Hematopoietic multipotent progenitor cell treated with erythropoietin and hydrocortisone succinate and interleukin-3 and kit ligand, for 15 days (in vitro differentiated cells): ENCODE results near the gene SPEF1.
A peak's percentile ranks its signal among the peaks of the same experiment; 100 is the strongest.

Experiments
- DNase-seq: peaks from one replicate; pipeline ENCODE4 v3.0.0-alpha.2; 2015; ENCODE audit warnings: low spot score

The SPEF1 gene

GRCh38 chr20:3766422-3767109 lies 14.7 kb downstream of the SPEF1 start:
- no peak for DNase-seq

- DNase-seq = no peak
Observed at GRCh38 chr20:3765171-3765882, 15.9 kb downstream of the SPEF1 start.

GRCh38 chr20:3764659-3765058 lies 16.6 kb downstream of the SPEF1 start:
- no peak for DNase-seq

- no peak for DNase-seq
Observed at GRCh38 chr20:3763671-3764601, 17.3 kb downstream of the SPEF1 start.

- no peak for DNase-seq
Observed at GRCh38 chr20:3760655-3761348, 20.4 kb downstream of the SPEF1 start.

GRCh38 chr20:3759884-3760283 lies 21.4 kb downstream of the SPEF1 start:
- DNase-seq = no peak

GRCh38 chr20:3759316-3759823 lies 21.9 kb downstream of the SPEF1 start:
- no peak for DNase-seq

- DNase-seq = no peak
Observed at GRCh38 chr20:3758566-3758965, 22.7 kb downstream of the SPEF1 start.

GRCh38 chr20:3757268-3757667 lies 24.0 kb downstream of the SPEF1 start:
- no peak for DNase-seq

GRCh38 chr20:3755814-3756480 lies 25.3 kb downstream of the SPEF1 start:
- DNase-seq = no peak

GRCh38 chr20:3755269-3755668 lies 26.0 kb downstream of the SPEF1 start:
- no peak for DNase-seq

GRCh38 chr20:3754276-3754630 lies 27.0 kb downstream of the SPEF1 start:
- DNase-seq = no peak

- DNase-seq = no peak
Observed at GRCh38 chr20:3753501-3754275, 27.6 kb downstream of the SPEF1 start.

GRCh38 chr20:3753098-3753497 lies 28.1 kb downstream of the SPEF1 start:
- DNase-seq = peak; percentile 79

GRCh38 chr20:3752386-3752759 lies 28.9 kb downstream of the SPEF1 start:
- DNase-seq = no peak

GRCh38 chr20:3751675-3752385 lies 29.4 kb downstream of the SPEF1 start:
- DNase-seq = peak; percentile 88

- DNase-seq = no peak
Observed at GRCh38 chr20:3751305-3751674, 30.0 kb downstream of the SPEF1 start.

GRCh38 chr20:3749689-3750531 lies 31.3 kb downstream of the SPEF1 start:
- peak; percentile 51 for DNase-seq

GRCh38 chr20:3749087-3749688 lies 32.1 kb downstream of the SPEF1 start:
- DNase-seq = no peak
